NB4 (cell line): ENCODE results near the gene KLHL25.
"Not testable (repeated sequence)": the region's sequence is repeated elsewhere in the genome, so short reads cannot be mapped to it uniquely, and the experiment has no call there.

Experiments used
- CTCF ChIP-seq: IDR thresholded peaks from one replicate; pipeline ENCODE4 v1.5.1; 2012; ENCODE audit warnings: low read depth, low read length
- MYC ChIP-seq: IDR thresholded peaks from 2 replicates; pipeline ENCODE4 v1.6.1; 2011; ENCODE audit warnings: low read depth, low read length
- POLR2A ChIP-seq: IDR thresholded peaks from 2 replicates; pipeline ENCODE4 v1.6.1; 2011; ENCODE audit warnings: mild to moderate bottlenecking; ENCODE audit not compliant: insufficient read length; ENCODE audit errors: extremely low read depth
- TF ChIP-seq, protein P1 (sequence below): IDR thresholded peaks from 2 replicates; pipeline ENCODE4 v1.6.1; 2011; ENCODE audit warnings: low read depth, low read length

DNA sequence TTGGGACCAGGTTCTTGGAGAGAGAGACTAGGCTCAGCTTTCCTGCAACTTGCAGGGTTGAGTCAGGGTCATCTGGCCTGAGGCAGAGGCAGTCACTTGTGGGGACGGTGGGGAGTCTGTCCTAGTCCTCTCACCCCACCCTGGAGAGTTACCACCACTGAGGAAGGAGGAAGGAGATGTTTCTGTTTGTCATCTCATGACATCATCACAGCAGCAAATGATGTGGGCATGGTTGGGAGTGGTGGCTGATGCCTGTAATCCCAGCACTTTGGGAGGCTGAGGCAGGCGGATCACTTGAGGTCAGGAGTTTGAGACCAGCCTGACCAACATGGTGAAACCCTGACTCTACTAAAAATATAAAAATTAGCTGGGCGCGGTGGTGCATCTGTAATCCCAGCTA is 35.0 kb upstream of the KLHL25 start:
- TF ChIP-seq CTCF, POLR2A, MYC: not testable (repeated sequence)
- TF ChIP-seq, protein P1, sequence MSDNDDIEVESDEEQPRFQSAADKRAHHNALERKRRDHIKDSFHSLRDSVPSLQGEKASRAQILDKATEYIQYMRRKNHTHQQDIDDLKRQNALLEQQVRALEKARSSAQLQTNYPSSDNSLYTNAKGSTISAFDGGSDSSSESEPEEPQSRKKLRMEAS = not testable (repeated sequence)
